Astrocyte (in vitro differentiated cells and primary cell): Measurements from ENCODE around the gene MAP6. TPM values are rescaled to one million over a fixed set of nuclear protein-coding genes. Genes with fewer than 3 reads are reported as not detected.

Source experiments
- DNase-seq: peaks from one replicate; pipeline ENCODE4 v3.0.0-alpha.2; 2010; ENCODE audit warnings: low read depth
- FAIRE-seq: peaks from 2 replicates; lab custom pipeline; 2011; peaks lifted over from hg19 to GRCh38; lab: Jason Lieb, UNC
- H2AFZ ChIP-seq: 2 replicates; pipeline ENCODE4 v1.6.0; 2012; ENCODE audit warnings: low read depth, low read length, inconsistent platforms
- H3K27ac ChIP-seq: 2 replicates; pipeline ENCODE4 v1.5.1; 2011; ENCODE audit warnings: low read depth, low read length, inconsistent platforms
- H3K27me3 ChIP-seq: 2 replicates; pipeline ENCODE4 v1.6.0; 2011; ENCODE audit warnings: low read length, inconsistent platforms; ENCODE audit not compliant: insufficient read depth
- H3K36me3 ChIP-seq: 2 replicates; pipeline ENCODE4 v1.5.1; 2011; ENCODE audit warnings: low read length, inconsistent platforms; ENCODE audit not compliant: insufficient read depth
- H3K4me1 ChIP-seq: 2 replicates; pipeline ENCODE4 v1.5.1; 2011; ENCODE audit warnings: low read length, inconsistent platforms; ENCODE audit not compliant: insufficient read depth
- H3K4me2 ChIP-seq: 2 replicates; pipeline ENCODE4 v1.6.0; 2012; ENCODE audit warnings: low read length, inconsistent platforms
- H3K4me3 ChIP-seq: 2 replicates; pipeline ENCODE4 v1.5.1; 2011; ENCODE audit warnings: low read depth, mild to moderate bottlenecking, low read length, inconsistent platforms; ENCODE audit not compliant: insufficient read depth
- H3K79me2 ChIP-seq: 2 replicates; pipeline ENCODE4 v1.6.0; 2012; ENCODE audit warnings: mild to moderate bottlenecking, low read length, inconsistent platforms; ENCODE audit not compliant: insufficient read depth
- H3K9ac ChIP-seq: 2 replicates; pipeline ENCODE4 v1.6.0; 2012; ENCODE audit warnings: mild to moderate bottlenecking, low read length, inconsistent platforms
- H3K9me3 ChIP-seq: 2 replicates; pipeline ENCODE4 v1.5.1; 2012; ENCODE audit warnings: low read depth, mild to moderate bottlenecking, low read length, inconsistent platforms; ENCODE audit not compliant: insufficient read depth
- H4K20me1 ChIP-seq: 2 replicates; pipeline ENCODE4 v1.6.0; 2012; ENCODE audit warnings: low read length, inconsistent platforms; ENCODE audit not compliant: insufficient read depth
- H3K27ac Mint-ChIP-seq: one replicate; pipeline ENCODE4 v1.8.0; 2021; ENCODE audit warnings: mild to moderate bottlenecking, mixed read lengths; ENCODE audit not compliant: unreplicated experiment
- H3K27me3 Mint-ChIP-seq: one replicate; pipeline ENCODE4 v1.8.0; 2021; ENCODE audit warnings: low read depth, mixed read lengths; ENCODE audit not compliant: unreplicated experiment
- H3K36me3 Mint-ChIP-seq: one replicate; pipeline ENCODE4 v1.8.0; 2021; ENCODE audit warnings: low read depth, mixed read lengths; ENCODE audit not compliant: unreplicated experiment
- H3K4me1 Mint-ChIP-seq: one replicate; pipeline ENCODE4 v1.8.0; 2021; ENCODE audit warnings: low read depth, mixed read lengths; ENCODE audit not compliant: unreplicated experiment
- H3K4me3 Mint-ChIP-seq: one replicate; pipeline ENCODE4 v1.8.0; 2021; ENCODE audit warnings: mild to moderate bottlenecking, moderate library complexity, mixed read lengths; ENCODE audit not compliant: unreplicated experiment
- H3K9me3 Mint-ChIP-seq: one replicate; pipeline ENCODE4 v1.8.0; 2021; ENCODE audit warnings: mild to moderate bottlenecking, mixed read lengths; ENCODE audit not compliant: unreplicated experiment
- EZH2 ChIP-seq: IDR thresholded peaks from 2 replicates; pipeline ENCODE4 v1.6.1; 2012; ENCODE audit warnings: mild to moderate bottlenecking, low read length, inconsistent platforms; ENCODE audit not compliant: insufficient read depth
- total RNA-seq: library from RNA; stranded (reverse); gene quantifications from 2 replicates; pipeline ENCODE4 v1.2.1, GENCODE V29; 2021
- TF ChIP-seq, protein P1 (sequence below): IDR thresholded peaks from 2 replicates; pipeline ENCODE4 v1.5.1; 2011; ENCODE audit warnings: low read depth, mild to moderate bottlenecking, inconsistent platforms, low read length, moderate library complexity; ENCODE audit not compliant: insufficient read depth

The MAP6 gene
- total RNA-seq, 1 donor from 2014 or later: 3.9 TPM

DNA sequence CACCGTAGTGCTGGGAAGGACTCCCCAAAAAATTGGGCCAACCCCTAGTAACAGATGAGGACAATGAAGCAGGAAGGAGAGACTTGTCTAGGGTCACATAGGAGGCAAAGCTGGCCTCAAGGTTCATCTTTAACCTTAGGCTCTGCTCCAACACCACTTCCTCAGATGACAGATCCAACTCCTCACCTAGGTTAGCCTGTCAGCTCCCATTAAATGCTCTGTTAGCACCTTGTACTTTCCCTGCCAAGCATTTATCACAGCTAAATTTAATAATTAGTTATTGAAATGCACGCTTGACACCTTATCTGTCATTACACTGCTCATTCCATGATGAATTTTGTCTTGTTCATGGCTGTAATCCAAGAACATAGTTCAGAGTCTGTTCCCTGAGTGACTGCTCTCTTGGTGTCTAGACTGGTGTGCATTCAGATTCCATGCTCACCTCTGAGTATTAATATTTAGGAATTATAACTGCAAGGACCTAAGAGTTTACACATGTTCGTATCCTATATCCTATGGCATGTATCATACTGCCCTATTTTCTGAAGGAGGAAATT is 18.6 kb downstream of the MAP6 start:
- DNase-seq: no peak
- H3K36me3 ChIP-seq: no peaks in the 10 kb centered on the region
- Mint-ChIP-seq H3K9me3 (no peaks in the 10 kb centered on the region), H3K4me1 (peaks cover 13% of the 10 kb centered on the region), H3K27ac (no peak overlapping the region), H3K4me3 (no peak overlapping the region), H3K27me3 (peaks cover 2% of the 10 kb centered on the region), H3K36me3 (no peaks in the 10 kb centered on the region)
- H4K20me1 ChIP-seq: no peaks in the 10 kb centered on the region
- no peak overlapping the region for H3K27ac ChIP-seq
- H3K4me3 ChIP-seq: no peak overlapping the region
- peaks cover 13% of the 10 kb centered on the region for H3K4me1 ChIP-seq
- H3K27me3 ChIP-seq: no peaks in the 10 kb centered on the region
- H3K9ac ChIP-seq: no peak overlapping the region
- no peaks in the 10 kb centered on the region for H3K9me3 ChIP-seq
- H3K79me2 ChIP-seq: no peaks in the 10 kb centered on the region
- H3K4me2 ChIP-seq: no peak overlapping the region
- TF ChIP-seq EZH2: no peak
- TF ChIP-seq, protein P1, sequence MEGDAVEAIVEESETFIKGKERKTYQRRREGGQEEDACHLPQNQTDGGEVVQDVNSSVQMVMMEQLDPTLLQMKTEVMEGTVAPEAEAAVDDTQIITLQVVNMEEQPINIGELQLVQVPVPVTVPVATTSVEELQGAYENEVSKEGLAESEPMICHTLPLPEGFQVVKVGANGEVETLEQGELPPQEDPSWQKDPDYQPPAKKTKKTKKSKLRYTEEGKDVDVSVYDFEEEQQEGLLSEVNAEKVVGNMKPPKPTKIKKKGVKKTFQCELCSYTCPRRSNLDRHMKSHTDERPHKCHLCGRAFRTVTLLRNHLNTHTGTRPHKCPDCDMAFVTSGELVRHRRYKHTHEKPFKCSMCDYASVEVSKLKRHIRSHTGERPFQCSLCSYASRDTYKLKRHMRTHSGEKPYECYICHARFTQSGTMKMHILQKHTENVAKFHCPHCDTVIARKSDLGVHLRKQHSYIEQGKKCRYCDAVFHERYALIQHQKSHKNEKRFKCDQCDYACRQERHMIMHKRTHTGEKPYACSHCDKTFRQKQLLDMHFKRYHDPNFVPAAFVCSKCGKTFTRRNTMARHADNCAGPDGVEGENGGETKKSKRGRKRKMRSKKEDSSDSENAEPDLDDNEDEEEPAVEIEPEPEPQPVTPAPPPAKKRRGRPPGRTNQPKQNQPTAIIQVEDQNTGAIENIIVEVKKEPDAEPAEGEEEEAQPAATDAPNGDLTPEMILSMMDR: no peak
- H2AFZ ChIP-seq: no peak overlapping the region
- no peak for FAIRE-seq

DNA sequence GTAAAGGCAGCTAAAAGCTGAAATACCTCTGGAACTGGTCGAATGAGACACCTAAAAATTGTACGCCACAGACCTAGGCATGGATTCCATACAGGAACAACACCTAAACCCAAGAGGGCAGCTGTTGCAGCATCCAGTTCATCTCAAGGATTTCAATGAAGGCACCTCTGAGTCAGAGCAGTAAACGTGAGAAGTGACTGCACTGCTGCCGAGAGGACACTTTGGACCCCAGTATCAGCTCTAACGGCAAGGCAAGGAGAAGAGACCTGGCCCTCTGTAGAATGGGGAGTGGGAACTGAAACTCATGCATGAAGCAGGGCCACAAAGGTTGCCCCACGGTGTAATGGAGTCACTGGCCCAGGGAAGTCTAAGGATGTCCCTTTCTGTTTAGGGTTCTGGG is 23.9 kb downstream of the MAP6 start:
- peaks cover 3% of the 10 kb centered on the region for H3K27me3 Mint-ChIP-seq
- no peak overlapping the region for H3K4me3 Mint-ChIP-seq
- FAIRE-seq: no peak
- no peak for TF ChIP-seq EZH2
- TF ChIP-seq, protein P1: no peak
- H3K27me3 ChIP-seq: no peaks in the 10 kb centered on the region
- no peak overlapping the region for H3K27ac Mint-ChIP-seq
- H3K36me3 Mint-ChIP-seq: no peaks in the 10 kb centered on the region
- peaks cover 2% of the 10 kb centered on the region for H3K4me1 ChIP-seq
- H3K9ac ChIP-seq: no peak overlapping the region
- H3K79me2 ChIP-seq: no peaks in the 10 kb centered on the region
- H3K9me3 Mint-ChIP-seq: peaks cover 4% of the 10 kb centered on the region
- no peak overlapping the region for H3K4me2 ChIP-seq
- H2AFZ ChIP-seq: no peak overlapping the region
- H4K20me1 ChIP-seq: no peaks in the 10 kb centered on the region
- no peak for DNase-seq
- H3K4me1 Mint-ChIP-seq: peaks cover 7% of the 10 kb centered on the region
- no peak overlapping the region for H3K27ac ChIP-seq
- no peak overlapping the region for H3K4me3 ChIP-seq
- H3K36me3 ChIP-seq: no peaks in the 10 kb centered on the region
- H3K9me3 ChIP-seq: no peaks in the 10 kb centered on the region

DNA sequence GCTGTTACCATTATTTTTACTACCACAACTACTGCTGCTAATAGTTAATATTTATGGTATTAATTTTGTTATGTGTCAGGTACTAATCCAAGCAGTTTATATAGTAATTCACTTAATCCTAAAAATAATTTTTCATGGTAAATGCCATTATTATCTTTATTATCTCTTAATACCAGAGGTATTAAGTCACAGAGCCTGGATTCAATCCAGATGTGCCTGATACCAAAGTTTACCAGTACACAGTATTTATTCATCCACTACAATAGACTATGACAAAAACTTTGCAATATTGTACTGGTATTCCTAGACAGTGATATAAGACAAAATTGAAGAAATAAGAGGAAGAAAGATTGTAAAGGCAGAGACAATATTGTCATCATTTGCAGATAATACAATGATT is 24.5 kb downstream of the MAP6 start:
- Mint-ChIP-seq H3K36me3 (no peaks in the 10 kb centered on the region), H3K27ac (no peak overlapping the region), H3K4me3 (no peak overlapping the region), H3K9me3 (peaks cover 4% of the 10 kb centered on the region), H3K4me1 (peaks cover 12% of the 10 kb centered on the region), H3K27me3 (peaks cover 3% of the 10 kb centered on the region)
- H2AFZ ChIP-seq: no peak overlapping the region
- no peak for FAIRE-seq
- no peak overlapping the region for H3K27ac ChIP-seq
- no peaks in the 10 kb centered on the region for H3K36me3 ChIP-seq
- no peak overlapping the region for H3K4me3 ChIP-seq
- H3K79me2 ChIP-seq: no peaks in the 10 kb centered on the region
- no peaks in the 10 kb centered on the region for H3K27me3 ChIP-seq
- H3K4me1 ChIP-seq: peaks cover 7% of the 10 kb centered on the region
- TF ChIP-seq, protein P1: no peak
- no peak for TF ChIP-seq EZH2
- DNase-seq: no peak
- no peak overlapping the region for H3K9ac ChIP-seq
- H3K4me2 ChIP-seq: no peak overlapping the region
- H3K9me3 ChIP-seq: no peaks in the 10 kb centered on the region
- H4K20me1 ChIP-seq: no peaks in the 10 kb centered on the region
